ENCODE measurements around the gene DQX1. TPM values are rescaled to one million over a fixed set of nuclear protein-coding genes. Genes with fewer than 3 reads are reported as not detected.

DQX1 gene
- total and polyA plus RNA-seq, 2 experiments from 2014 or later: 0.32 to 0.52 TPM

DNA sequence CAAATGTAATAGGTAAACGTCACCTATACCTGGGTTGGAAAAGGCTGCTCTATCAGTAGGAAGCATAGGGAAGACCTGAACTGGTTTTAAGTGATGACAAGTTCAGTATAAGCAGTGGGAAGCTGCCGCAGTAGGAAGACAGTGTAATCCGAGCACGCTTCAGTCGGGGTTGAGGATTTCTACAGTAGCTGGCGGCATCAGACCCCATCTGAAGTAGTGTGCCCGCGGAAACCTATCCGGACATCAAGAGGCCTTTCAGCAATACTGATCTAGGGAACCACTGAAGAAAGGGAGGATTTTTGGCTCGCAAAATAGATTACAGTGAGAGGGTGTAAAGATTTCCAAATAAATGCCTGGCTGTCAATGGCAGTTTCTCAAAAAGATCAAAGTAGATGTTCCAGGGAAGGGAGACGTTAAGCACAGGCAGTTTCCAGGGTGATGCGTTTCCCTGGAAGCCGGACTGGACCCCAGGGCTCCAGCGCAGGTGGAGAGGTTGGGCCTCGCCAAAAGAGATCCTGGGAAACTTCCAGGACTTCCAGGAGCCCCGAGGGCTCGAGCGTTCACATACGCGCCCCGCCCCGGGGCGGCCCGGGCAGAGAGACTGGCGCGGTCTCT lies 22.4 kb upstream of the DQX1 start:
- no peak overlapping the region for H3K27ac ChIP-seq (ENCODE audit: low read depth)
- ATAC-seq (peak; percentile 18), DNase-seq (ENCODE audit: low spot score) (peak; percentile 51)

DNA sequence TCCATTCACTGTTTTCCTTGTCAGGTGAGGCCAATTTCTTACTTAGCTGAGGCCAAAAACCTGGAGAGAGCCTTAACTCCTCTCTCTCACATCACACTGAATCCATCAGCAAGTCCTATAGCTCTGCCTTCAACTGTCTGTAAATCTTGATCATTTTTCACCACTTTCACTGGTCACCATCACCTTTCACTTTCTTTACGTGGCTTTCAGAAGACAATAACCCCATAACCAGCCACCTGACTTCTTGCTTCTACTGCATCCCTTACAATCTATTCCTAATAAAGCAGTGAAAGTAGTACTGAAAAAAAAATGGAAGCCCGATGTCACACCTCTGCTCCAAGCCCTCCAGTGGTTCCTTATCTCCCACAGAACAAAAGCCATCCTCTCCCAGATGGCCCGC lies 20.0 kb upstream of the DQX1 start:
- Histone ChIP-seq H3K4me1 (ENCODE audit: insufficient read depth) (peaks cover 7% of the 10 kb centered on the region; the same call in 1 of the 2 replicates), H3K79me2 (replicated peaks; ENCODE audit: insufficient read depth) (peaks cover 5% of the 10 kb centered on the region; the same call in 1 of the 2 replicates), H4K20me1 (replicated peaks; ENCODE audit: insufficient read depth) (peaks cover 4% of the 10 kb centered on the region; the same call in 1 of the 2 replicates), H3K36me3 (ENCODE audit: insufficient read depth) (no peaks in the 10 kb centered on the region), H3K9me2 (ENCODE audit: insufficient read depth) (no peaks in the 10 kb centered on the region), H3K27me3 (ENCODE audit: insufficient read depth) (peaks cover 63% of the 10 kb centered on the region), H3K27ac (ENCODE audit: low read depth) (no peak overlapping the region), H3K4me3 (no peak overlapping the region), H3K4me2 (no peak overlapping the region), H2AFZ (no peak overlapping the region), H3F3A (replicated peaks; ENCODE audit: low read depth) (peaks cover 9% of the 10 kb centered on the region; the same call in 1 of the 2 replicates)
- H3K36me3 Mint-ChIP-seq (ENCODE audit: low read depth): peaks cover 6% of the 10 kb centered on the region; the same call in 1 of the 3 replicates
- peaks cover 3% of the 10 kb centered on the region; the same call in 1 of the 3 replicates for H3K9me3 Mint-ChIP-seq
- peaks cover 16% of the 10 kb centered on the region; the same call in 2 of the 3 replicates for H3K4me1 Mint-ChIP-seq
- no peak for ATAC-seq
- no peak overlapping the region for H3K4me3 Mint-ChIP-seq
- H3K27me3 Mint-ChIP-seq (ENCODE audit: insufficient read depth, low read depth, poor library complexity): peaks cover 36% of the 10 kb centered on the region
- DNase-seq (ENCODE audit: low spot score): no peak
- H3K27ac Mint-ChIP-seq: no peak overlapping the region
- TF ChIP-seq CTCF (conservative IDR thresholded peaks at IDR 0.05; ENCODE audit: low read depth in 2 of 2): no peak
- TF ChIP-seq, protein P1, sequence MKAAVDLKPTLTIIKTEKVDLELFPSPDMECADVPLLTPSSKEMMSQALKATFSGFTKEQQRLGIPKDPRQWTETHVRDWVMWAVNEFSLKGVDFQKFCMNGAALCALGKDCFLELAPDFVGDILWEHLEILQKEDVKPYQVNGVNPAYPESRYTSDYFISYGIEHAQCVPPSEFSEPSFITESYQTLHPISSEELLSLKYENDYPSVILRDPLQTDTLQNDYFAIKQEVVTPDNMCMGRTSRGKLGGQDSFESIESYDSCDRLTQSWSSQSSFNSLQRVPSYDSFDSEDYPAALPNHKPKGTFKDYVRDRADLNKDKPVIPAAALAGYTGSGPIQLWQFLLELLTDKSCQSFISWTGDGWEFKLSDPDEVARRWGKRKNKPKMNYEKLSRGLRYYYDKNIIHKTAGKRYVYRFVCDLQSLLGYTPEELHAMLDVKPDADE (IDR thresholded peaks at IDR 0.05): no peak
- no peak for TF ChIP-seq CREB1 (CRISPR knock-in tag; IDR thresholded peaks at IDR 0.05; ENCODE audit: low read depth)
- no peak for TF ChIP-seq POLR2AphosphoS5 (IDR thresholded peaks at IDR 0.05; ENCODE audit: low read depth)
- no peak for TF ChIP-seq NANOG (IDR thresholded peaks at IDR 0.05; ENCODE audit: borderline replicate concordance)
- TF ChIP-seq JUNB (IDR thresholded peaks at IDR 0.05; ENCODE audit: unreplicated experiment): no peak
- no peak for TF ChIP-seq EZH2 (IDR thresholded peaks at IDR 0.05; ENCODE audit: low read depth, unreplicated experiment)
- TF ChIP-seq, protein P2, sequence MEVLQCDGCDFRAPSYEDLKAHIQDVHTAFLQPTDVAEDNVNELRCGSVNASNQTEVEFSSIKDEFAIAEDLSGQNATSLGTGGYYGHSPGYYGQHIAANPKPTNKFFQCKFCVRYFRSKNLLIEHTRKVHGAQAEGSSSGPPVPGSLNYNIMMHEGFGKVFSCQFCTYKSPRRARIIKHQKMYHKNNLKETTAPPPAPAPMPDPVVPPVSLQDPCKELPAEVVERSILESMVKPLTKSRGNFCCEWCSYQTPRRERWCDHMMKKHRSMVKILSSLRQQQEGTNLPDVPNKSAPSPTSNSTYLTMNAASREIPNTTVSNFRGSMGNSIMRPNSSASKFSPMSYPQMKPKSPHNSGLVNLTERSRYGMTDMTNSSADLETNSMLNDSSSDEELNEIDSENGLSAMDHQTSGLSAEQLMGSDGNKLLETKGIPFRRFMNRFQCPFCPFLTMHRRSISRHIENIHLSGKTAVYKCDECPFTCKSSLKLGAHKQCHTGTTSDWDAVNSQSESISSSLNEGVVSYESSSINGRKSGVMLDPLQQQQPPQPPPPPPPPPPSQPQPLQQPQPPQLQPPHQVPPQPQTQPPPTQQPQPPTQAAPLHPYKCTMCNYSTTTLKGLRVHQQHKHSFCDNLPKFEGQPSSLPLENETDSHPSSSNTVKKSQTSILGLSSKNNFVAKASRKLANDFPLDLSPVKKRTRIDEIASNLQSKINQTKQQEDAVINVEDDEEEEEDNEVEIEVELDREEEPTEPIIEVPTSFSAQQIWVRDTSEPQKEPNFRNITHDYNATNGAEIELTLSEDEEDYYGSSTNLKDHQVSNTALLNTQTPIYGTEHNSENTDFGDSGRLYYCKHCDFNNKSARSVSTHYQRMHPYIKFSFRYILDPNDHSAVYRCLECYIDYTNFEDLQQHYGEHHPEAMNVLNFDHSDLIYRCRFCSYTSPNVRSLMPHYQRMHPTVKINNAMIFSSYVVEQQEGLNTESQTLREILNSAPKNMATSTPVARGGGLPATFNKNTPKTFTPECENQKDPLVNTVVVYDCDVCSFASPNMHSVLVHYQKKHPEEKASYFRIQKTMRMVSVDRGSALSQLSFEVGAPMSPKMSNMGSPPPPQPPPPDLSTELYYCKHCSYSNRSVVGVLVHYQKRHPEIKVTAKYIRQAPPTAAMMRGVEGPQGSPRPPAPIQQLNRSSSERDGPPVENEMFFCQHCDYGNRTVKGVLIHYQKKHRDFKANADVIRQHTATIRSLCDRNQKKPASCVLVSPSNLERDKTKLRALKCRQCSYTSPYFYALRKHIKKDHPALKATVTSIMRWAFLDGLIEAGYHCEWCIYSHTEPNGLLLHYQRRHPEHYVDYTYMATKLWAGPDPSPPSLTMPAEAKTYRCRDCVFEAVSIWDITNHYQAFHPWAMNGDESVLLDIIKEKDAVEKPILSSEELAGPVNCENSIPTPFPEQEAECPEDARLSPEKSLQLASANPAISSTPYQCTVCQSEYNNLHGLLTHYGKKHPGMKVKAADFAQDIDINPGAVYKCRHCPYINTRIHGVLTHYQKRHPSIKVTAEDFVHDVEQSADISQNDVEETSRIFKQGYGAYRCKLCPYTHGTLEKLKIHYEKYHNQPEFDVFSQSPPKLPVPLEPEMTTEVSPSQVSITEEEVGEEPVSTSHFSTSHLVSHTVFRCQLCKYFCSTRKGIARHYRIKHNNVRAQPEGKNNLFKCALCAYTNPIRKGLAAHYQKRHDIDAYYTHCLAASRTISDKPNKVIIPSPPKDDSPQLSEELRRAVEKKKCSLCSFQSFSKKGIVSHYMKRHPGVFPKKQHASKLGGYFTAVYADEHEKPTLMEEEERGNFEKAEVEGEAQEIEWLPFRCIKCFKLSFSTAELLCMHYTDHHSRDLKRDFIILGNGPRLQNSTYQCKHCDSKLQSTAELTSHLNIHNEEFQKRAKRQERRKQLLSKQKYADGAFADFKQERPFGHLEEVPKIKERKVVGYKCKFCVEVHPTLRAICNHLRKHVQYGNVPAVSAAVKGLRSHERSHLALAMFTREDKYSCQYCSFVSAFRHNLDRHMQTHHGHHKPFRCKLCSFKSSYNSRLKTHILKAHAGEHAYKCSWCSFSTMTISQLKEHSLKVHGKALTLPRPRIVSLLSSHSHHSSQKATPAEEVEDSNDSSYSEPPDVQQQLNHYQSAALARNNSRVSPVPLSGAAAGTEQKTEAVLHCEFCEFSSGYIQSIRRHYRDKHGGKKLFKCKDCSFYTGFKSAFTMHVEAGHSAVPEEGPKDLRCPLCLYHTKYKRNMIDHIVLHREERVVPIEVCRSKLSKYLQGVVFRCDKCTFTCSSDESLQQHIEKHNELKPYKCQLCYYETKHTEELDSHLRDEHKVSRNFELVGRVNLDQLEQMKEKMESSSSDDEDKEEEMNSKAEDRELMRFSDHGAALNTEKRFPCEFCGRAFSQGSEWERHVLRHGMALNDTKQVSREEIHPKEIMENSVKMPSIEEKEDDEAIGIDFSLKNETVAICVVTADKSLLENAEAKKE (CRISPR knock-in tag; IDR thresholded peaks at IDR 0.05): no peak
- no peak for TF ChIP-seq EZH2phosphoT487 (IDR thresholded peaks at IDR 0.05; ENCODE audit: unreplicated experiment)
- TF ChIP-seq STAT1 (IDR thresholded peaks at IDR 0.05; ENCODE audit: unreplicated experiment): no peak
- TF ChIP-seq ZNF114 (CRISPR knock-in tag; IDR thresholded peaks at IDR 0.05): no peak

More for the DNA sequence above, 22.4 kb upstream of the DQX1 start:
- peaks cover 26% of the 10 kb centered on the region for H3K4me1 Mint-ChIP-seq
- Histone ChIP-seq H4K20me1 (replicated peaks; ENCODE audit: insufficient read depth) (peaks cover 4% of the 10 kb centered on the region; the same call in 1 of the 2 replicates), H3K36me3 (ENCODE audit: insufficient read depth) (no peaks in the 10 kb centered on the region), H3K4me3 (peak overlapping the region; percentile 84), H3K79me2 (replicated peaks; ENCODE audit: insufficient read depth) (peaks cover 5% of the 10 kb centered on the region; the same call in 1 of the 2 replicates), H3F3A (replicated peaks; ENCODE audit: low read depth) (peaks cover 9% of the 10 kb centered on the region), H3K4me1 (ENCODE audit: insufficient read depth) (peaks cover 22% of the 10 kb centered on the region), H3K9me2 (ENCODE audit: insufficient read depth) (no peaks in the 10 kb centered on the region), H3K4me2 (peak overlapping the region; percentile 87), H2AFZ (peak overlapping the region; percentile 99), H3K27me3 (ENCODE audit: insufficient read depth) (peaks cover 87% of the 10 kb centered on the region)
- peaks cover 3% of the 10 kb centered on the region; the same call in 1 of the 3 replicates for H3K9me3 Mint-ChIP-seq
- TF ChIP-seq EZH2 (IDR thresholded peaks at IDR 0.05; ENCODE audit: low read depth, unreplicated experiment) (peak; percentile 32), EZH2phosphoT487 (IDR thresholded peaks at IDR 0.05; ENCODE audit: unreplicated experiment) (no peak)
- peak overlapping the region; percentile 82 for H3K27ac Mint-ChIP-seq
- peak overlapping the region; percentile 87 for H3K4me3 Mint-ChIP-seq
- peaks cover 6% of the 10 kb centered on the region; the same call in 1 of the 3 replicates for H3K36me3 Mint-ChIP-seq (ENCODE audit: low read depth)
- H3K27me3 Mint-ChIP-seq (ENCODE audit: insufficient read depth, low read depth, poor library complexity): peaks cover 54% of the 10 kb centered on the region

Measured in GM23338 (cell line).